ENCODE measurements around the gene BMP4.

GRCh38 chr14:53979747-53980642 lies 23.4 kb upstream of the BMP4 start:
- TF ChIP-seq CTCF (IDR thresholded peaks at IDR 0.05; ENCODE audit: low read depth, low read length, poor library complexity, severe bottlenecking) = no peak
- no peak for TF ChIP-seq EZH2phosphoT487 (IDR thresholded peaks at IDR 0.05; ENCODE audit: borderline replicate concordance, low read length)

Data from DOHH2 (cell line).